HG03175 (cell line): ENCODE results near the gene CELF1.

Experiments used
- ATAC-seq: cut with Tn5 transposase; IDR thresholded peaks from one replicate; pipeline ENCODE4 v1.9.1; 2021; ENCODE audit warnings: mild to moderate bottlenecking, moderate library complexity; ENCODE audit not compliant: unreplicated experiment

The CELF1 gene

GRCh38 chr11:47451436-47451835, 101.5 kb downstream of the CELF1 start:
- ATAC-seq: no peak

- ATAC-seq: no peak
Measured at GRCh38 chr11:47449541-47449940, 103.4 kb downstream of the CELF1 start.

- ATAC-seq: no peak
Measured at GRCh38 chr11:47448566-47449427, 104.1 kb downstream of the CELF1 start, which contains the start of gene RAPSN. RAPSN (minus strand) TSS chr11:47449136; CDS start chr11:47448964, 172 bp downstream.

GRCh38 chr11:47447906-47448305, 105.0 kb downstream of the CELF1 start:
- ATAC-seq: no peak

DNA sequence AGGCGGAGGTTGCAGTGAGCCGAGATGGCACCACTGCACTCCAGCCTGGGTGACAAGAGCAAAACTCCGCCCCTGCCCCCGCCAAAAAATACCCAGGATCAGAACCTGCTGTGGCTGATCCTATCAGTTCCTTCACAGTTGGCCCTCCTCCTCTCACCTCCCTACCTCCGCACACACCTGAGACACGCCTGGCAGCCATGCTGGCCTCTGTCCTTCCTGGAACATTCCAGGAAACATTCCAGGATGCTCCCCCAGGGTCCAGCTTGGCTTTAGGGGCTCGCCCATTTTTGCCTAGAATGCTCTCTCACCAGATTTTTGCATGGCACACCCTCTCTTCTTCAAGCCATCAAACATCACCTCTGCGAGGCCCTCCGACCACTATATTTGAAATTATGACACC, 106.1 kb downstream of the CELF1 start:
- no peak for ATAC-seq

DNA sequence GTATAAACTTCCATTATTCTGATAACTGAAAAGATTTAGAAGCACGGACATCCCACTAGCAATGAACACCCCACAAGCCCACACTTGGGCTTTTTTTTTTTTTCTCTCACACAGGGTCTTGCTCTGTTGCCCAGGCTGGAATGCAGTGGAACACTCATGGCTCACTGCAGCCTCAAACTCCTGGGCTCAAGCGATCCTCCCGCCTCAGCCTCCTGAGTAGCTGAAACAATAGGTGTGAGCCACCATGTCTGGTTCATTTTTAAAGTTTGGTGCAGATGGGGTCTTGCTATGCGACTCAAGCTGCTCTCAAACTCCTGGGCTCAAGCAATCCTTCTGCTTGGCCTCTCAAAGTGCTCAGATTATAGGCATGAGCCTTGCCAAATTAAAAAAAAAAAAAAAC, 107.1 kb downstream of the CELF1 start:
- no peak for ATAC-seq

GRCh38 chr11:47443817-47444216, 109.1 kb downstream of the CELF1 start:
- no peak for ATAC-seq

DNA sequence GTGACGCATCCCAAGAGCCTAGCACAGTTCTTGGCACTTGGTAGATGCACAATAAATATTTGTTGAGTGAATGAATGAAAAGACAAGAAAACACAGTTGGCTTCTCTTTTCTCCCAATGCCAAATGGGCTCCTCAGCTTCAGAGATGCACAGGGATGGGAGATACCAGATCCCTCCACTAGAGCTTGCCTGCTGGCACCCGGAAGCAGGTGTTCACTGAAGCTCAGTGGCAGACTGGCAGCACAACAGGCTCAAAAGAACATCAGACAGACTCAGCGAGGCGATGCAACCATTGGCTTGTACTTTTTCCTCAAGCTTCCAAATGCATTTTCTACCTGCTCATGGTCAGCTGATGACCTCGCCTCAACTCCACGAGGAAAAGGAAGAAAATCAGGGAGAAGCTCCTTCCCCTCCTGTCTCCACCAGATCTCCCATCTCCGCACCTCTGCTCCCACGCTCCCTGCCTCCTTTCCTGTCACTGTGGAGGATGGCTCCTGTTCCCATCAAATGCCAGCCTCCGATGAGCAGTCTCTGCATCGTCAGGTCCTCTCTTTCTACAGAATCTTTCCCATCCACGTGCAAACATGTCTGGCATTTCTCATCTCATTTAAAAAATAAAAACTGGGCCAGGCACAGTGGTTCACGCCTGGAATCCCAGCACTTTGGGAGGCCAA, 109.8 kb downstream of the CELF1 start:
- no peak for ATAC-seq

- ATAC-seq: no peak
Measured at GRCh38 chr11:47442514-47442913, 110.4 kb downstream of the CELF1 start.

DNA sequence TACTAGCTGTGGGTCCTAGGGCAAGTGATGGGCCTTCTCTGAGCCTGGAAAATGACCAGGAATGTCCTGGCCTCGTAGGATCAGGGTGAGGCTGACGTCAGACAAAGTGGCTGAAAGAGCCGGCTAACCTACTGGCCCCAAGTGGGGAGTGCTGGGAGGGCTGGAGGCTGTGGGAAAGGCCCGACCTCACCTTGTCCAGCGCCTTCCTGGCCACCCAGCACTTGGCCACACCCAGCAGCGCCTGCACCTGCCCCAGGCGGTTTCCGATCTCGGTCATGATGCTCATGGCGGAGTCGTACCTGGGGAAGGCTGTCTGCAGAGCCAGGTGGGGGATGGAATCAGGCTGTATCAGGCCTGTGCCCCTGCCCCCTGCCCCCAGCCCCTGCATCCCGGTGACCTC, 111.5 kb downstream of the CELF1 start:
- ATAC-seq: no peak

GRCh38 chr11:47440054-47440476, 112.9 kb downstream of the CELF1 start:
- ATAC-seq: no peak

DNA sequence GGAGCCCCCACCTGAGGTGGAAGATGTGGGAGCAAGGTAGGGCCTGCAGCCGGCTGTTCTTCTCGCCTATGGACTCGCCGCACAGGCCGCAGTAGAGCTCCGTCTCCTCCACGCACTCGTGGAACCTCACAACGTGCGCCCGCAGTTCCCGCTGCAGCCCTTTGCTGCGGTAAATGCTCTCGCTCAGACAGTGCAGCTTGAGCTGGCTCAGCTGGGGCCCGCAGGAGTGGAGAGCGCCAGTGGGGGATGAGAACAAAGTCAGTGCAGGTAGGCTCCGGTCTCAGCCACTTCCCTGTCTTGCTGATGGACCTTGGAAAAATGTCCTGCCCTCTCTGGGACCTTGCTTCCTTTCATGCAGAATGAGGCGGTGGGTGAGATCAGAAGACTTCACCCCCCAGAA, 114.2 kb downstream of the CELF1 start:
- ATAC-seq: no peak

GRCh38 chr11:47437746-47438418, 115.0 kb downstream of the CELF1 start:
- no peak for ATAC-seq

GRCh38 chr11:47437218-47437745, 115.7 kb downstream of the CELF1 start:
- no peak for ATAC-seq

GRCh38 chr11:47436726-47437125, 116.2 kb downstream of the CELF1 start:
- no peak for ATAC-seq

- no peak for ATAC-seq
Measured at GRCh38 chr11:47435687-47436086, 117.2 kb downstream of the CELF1 start.

- no peak for ATAC-seq
Measured at GRCh38 chr11:47434011-47434786, 118.7 kb downstream of the CELF1 start.

- ATAC-seq: no peak
Measured at GRCh38 chr11:47433157-47433556, 119.8 kb downstream of the CELF1 start.

DNA sequence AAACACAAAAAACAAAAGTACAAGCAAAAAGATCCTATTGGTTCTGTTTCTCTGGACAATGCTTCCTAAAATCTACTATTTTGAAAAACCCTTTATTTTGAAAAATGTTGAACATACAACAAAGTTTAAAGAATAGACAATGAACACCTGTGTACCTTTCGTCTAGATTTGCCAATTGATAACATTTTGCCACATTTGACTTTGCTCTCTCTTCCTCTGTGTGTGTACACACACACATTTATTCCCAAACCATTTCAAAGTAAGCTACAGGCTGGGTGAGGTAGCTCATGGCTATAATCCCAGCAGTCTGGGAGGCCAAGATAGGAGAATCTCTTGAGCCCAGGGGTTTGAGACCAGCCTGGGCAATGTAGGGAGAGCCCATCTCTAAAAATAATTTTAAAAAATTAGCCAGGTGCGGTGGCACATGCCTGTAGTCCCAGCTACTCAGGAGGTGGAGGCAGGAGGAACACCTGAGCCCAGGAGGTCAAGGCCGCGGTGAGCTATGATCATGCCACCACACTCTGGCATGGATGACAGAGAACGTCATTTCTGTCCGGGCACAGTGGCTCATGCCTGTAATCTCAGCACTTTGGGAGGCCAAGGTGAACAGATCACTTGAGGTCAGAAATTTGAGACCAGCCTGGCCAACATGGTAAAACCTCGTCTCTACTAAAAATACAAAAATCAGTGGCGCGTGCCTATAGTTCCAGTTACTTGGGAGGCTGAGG, 121.4 kb downstream of the CELF1 start:
- ATAC-seq: no peak

DNA sequence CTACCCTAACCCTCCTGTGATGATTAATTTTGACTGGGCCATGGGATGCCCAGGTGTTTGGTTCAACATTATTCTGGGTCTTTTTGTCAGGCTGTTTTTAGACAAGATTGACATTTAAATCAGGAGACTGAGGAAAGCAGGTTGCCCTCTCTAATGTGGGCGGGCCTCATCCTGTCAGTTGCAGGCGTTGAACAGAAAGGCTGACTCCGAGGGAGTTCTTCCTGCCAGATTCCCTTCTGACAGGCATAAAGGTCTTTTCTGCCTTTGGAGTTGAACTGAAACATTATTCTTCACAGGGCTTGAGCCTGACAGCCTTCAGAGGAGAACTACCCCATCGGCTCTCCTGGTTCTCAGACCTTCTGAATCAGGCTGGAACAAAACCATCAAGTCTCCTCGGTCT, 122.4 kb downstream of the CELF1 start:
- no peak for ATAC-seq
